Testis (tissue), 2 donors: ENCODE data around the gene PTGFRN.

Source experiments
- POLR2A ChIP-seq: fragments of 450-650 bp; IDR thresholded peaks from one replicate; pipeline ENCODE4 v1.6.1; 2017; ENCODE audit warnings: antibody characterized with exemption, mild to moderate bottlenecking, moderate library complexity
- TF ChIP-seq, protein P1 (sequence below), 3 experiments: fragments of 450-650 bp in 2 of 3; fragments of 200-600 bp in 1 of 3; sonication (generic) in 1 of 3; IDR thresholded peaks; one replicate each; pipeline ENCODE4 v1.5.1; 2016 to 2019; ENCODE audit warnings: antibody characterized with exemption in 3 of 3, mild to moderate bottlenecking in 2 of 3, moderate library complexity in 1 of 3

- TF ChIP-seq POLR2A, result no peak
- TF ChIP-seq, protein P1, sequence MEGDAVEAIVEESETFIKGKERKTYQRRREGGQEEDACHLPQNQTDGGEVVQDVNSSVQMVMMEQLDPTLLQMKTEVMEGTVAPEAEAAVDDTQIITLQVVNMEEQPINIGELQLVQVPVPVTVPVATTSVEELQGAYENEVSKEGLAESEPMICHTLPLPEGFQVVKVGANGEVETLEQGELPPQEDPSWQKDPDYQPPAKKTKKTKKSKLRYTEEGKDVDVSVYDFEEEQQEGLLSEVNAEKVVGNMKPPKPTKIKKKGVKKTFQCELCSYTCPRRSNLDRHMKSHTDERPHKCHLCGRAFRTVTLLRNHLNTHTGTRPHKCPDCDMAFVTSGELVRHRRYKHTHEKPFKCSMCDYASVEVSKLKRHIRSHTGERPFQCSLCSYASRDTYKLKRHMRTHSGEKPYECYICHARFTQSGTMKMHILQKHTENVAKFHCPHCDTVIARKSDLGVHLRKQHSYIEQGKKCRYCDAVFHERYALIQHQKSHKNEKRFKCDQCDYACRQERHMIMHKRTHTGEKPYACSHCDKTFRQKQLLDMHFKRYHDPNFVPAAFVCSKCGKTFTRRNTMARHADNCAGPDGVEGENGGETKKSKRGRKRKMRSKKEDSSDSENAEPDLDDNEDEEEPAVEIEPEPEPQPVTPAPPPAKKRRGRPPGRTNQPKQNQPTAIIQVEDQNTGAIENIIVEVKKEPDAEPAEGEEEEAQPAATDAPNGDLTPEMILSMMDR (IDR thresholded peaks at IDR 0.05), result no peak
These were observed 74.9 kb downstream of the PTGFRN start for GRCh38 chr1:116984406-116985160.
